Neural cell (in vitro differentiated cells): ENCODE measurements around the gene NUB1. TPM values are rescaled to one million over a fixed set of nuclear protein-coding genes. Genes with fewer than 3 reads are reported as not detected.
A peak's percentile ranks its signal among the peaks of the same experiment; 100 is the strongest.

Experiments
- H2AFZ ChIP-seq: fragments of 200-600, 300-800 bp; sonication (generic), shearing (Covaris generic); 2 replicates; pipeline ENCODE4 v1.6.0; 2014; ENCODE audit warnings: low read depth, mild to moderate bottlenecking, antibody characterized with exemption, low read length, moderate library complexity
- H3F3A ChIP-seq: fragments of 200-600 bp; shearing (Covaris generic); 2 replicates; pipeline ENCODE4 v1.6.1; 2016; ENCODE audit warnings: mild to moderate bottlenecking, moderate library complexity, mixed read lengths, antibody characterized with exemption, low read length; ENCODE audit not compliant: insufficient read depth, poor library complexity, severe bottlenecking
- H3K27ac ChIP-seq: fragments of 200-600, 300-800 bp; sonication (generic), shearing (Covaris generic); 2 replicates; pipeline ENCODE4 v1.5.1; 2014; ENCODE audit warnings: mild to moderate bottlenecking, low read length, moderate library complexity
- H3K27me3 ChIP-seq: fragments of 300-800, 200-600 bp; sonication (generic), shearing (Covaris generic); 2 replicates; pipeline ENCODE4 v1.6.0; 2014; ENCODE audit warnings: mild to moderate bottlenecking, low read depth, low read length, moderate library complexity; ENCODE audit not compliant: insufficient read depth
- H3K36me3 ChIP-seq: fragments of 300-800, 200-600 bp; sonication (generic), shearing (Covaris generic); 2 replicates; pipeline ENCODE4 v1.5.1; 2014; ENCODE audit warnings: mild to moderate bottlenecking, antibody characterized with exemption, low read length, moderate library complexity; ENCODE audit not compliant: insufficient read depth
- H3K4me2 ChIP-seq: fragments of 300-800, 200-600 bp; sonication (generic), shearing (Covaris generic); 2 replicates; pipeline ENCODE4 v1.6.0; 2014; ENCODE audit warnings: mild to moderate bottlenecking, low read length
- H3K4me3 ChIP-seq: fragments of 300-800, 200-600 bp; sonication (generic), shearing (Covaris generic); 2 replicates; pipeline ENCODE4 v1.5.1; 2014; ENCODE audit warnings: mild to moderate bottlenecking, low read length, moderate library complexity
- H3K79me2 ChIP-seq: fragments of 200-600 bp; shearing (Covaris generic); replicated peaks from 2 replicates; pipeline ENCODE4 v1.6.0; 2014; ENCODE audit warnings: mild to moderate bottlenecking, low read length, moderate library complexity; ENCODE audit not compliant: insufficient read depth
- H3K9ac ChIP-seq: fragments of 300-800, 200-600 bp; sonication (generic), shearing (Covaris generic); 2 replicates; pipeline ENCODE4 v1.6.1; 2016; ENCODE audit warnings: mild to moderate bottlenecking, low read length, mixed read lengths
- H3K9me2 ChIP-seq: fragments of 200-600 bp; shearing (Covaris generic); 2 replicates; pipeline ENCODE4 v1.6.1; 2016; ENCODE audit warnings: mild to moderate bottlenecking, low read length, mixed read lengths; ENCODE audit not compliant: insufficient read depth
- H3K9me3 ChIP-seq: fragments of 200-600, 300-800 bp; sonication (generic), shearing (Covaris generic); 2 replicates; pipeline ENCODE4 v1.6.1; 2016; ENCODE audit warnings: mild to moderate bottlenecking, mixed run types, low read length, moderate library complexity, mixed read lengths
- H4K20me1 ChIP-seq: fragments of 200-600 bp; shearing (Covaris generic); 2 replicates; pipeline ENCODE4 v1.6.1; 2016; ENCODE audit warnings: mild to moderate bottlenecking, mixed run types; ENCODE audit not compliant: insufficient read depth
- CTCF ChIP-seq: fragments of 450-650 bp; IDR thresholded peaks from 2 replicates; pipeline ENCODE4 v1.5.1; 2014; ENCODE audit warnings: antibody characterized with exemption, mild to moderate bottlenecking, moderate library complexity; ENCODE audit not compliant: poor library complexity, severe bottlenecking
- EP300 ChIP-seq: fragments of 450-650 bp; conservative IDR thresholded peaks from 2 replicates; pipeline ENCODE4 v1.6.1; 2014; ENCODE audit warnings: antibody characterized with exemption, mild to moderate bottlenecking, moderate library complexity; ENCODE audit not compliant: poor library complexity, severe bottlenecking
- EZH2 ChIP-seq: fragments of 200-600, 300-800 bp; shearing (Covaris generic), sonication (generic); IDR thresholded peaks from 2 replicates; pipeline ENCODE4 v1.6.1; 2014; ENCODE audit warnings: antibody characterized with exemption, low read length, borderline replicate concordance, mild to moderate bottlenecking; ENCODE audit not compliant: insufficient read depth, poor library complexity, severe bottlenecking
- MXI1 ChIP-seq: fragments of 450-650 bp; conservative IDR thresholded peaks from 2 replicates; pipeline ENCODE4 v1.6.1; 2014; ENCODE audit warnings: antibody characterized with exemption, mild to moderate bottlenecking; ENCODE audit not compliant: poor library complexity, severe bottlenecking
- POLR2AphosphoS5 ChIP-seq: IDR thresholded peaks from 2 replicates; pipeline ENCODE4 v1.6.1; 2012
- RAD21 ChIP-seq: fragments of 450-650 bp; conservative IDR thresholded peaks from 2 replicates; pipeline ENCODE4 v1.6.1; 2014; ENCODE audit warnings: antibody characterized with exemption, mild to moderate bottlenecking, moderate library complexity
- REST ChIP-seq: IDR thresholded peaks from 2 replicates; pipeline ENCODE4 v1.6.1; 2012; ENCODE audit warnings: borderline replicate concordance
- SMC3 ChIP-seq: fragments of 450-650 bp; conservative IDR thresholded peaks from 2 replicates; pipeline ENCODE4 v1.6.1; 2014; ENCODE audit warnings: antibody characterized with exemption, mild to moderate bottlenecking, moderate library complexity; ENCODE audit not compliant: poor library complexity
- TAF1 ChIP-seq: IDR thresholded peaks from 2 replicates; pipeline ENCODE4 v1.6.1; 2012; ENCODE audit warnings: low read depth
- polyA plus RNA-seq: library from polyadenylated mRNA; depleted of rRNA; stranded (reverse); fragments of >200 nt; gene quantifications from 2 replicates; pipeline ENCODE4 v1.2.3, GENCODE V29; 2014

The NUB1 gene
- polyA plus RNA-seq, 1 donor from 2014 or later, result 48.4 TPM

- peak overlapping the region; percentile 68 for H3K4me3 ChIP-seq
- H3K36me3 ChIP-seq, result peaks cover 6% of the 10 kb centered on the region
- no peaks in the 10 kb centered on the region for H3F3A ChIP-seq
- H2AFZ ChIP-seq, result no peak overlapping the region
- no peaks in the 10 kb centered on the region for H3K9me2 ChIP-seq
- H3K4me2 ChIP-seq, result peak overlapping the region; percentile 59
- TF ChIP-seq SMC3 (no peak), RAD21 (no peak), EZH2 (no peak), TAF1 (no peak), EP300 (no peak), MXI1 (no peak), POLR2AphosphoS5 (no peak), CTCF (no peak), REST (no peak)
- no peak overlapping the region for H3K9ac ChIP-seq
- no peak overlapping the region for H3K27ac ChIP-seq
- H3K79me2 ChIP-seq, result peaks cover 3% of the 10 kb centered on the region
- no peaks in the 10 kb centered on the region for H3K27me3 ChIP-seq
- H4K20me1 ChIP-seq, result no peaks in the 10 kb centered on the region
- H3K9me3 ChIP-seq, result no peaks in the 10 kb centered on the region
These were observed 1.2 kb downstream of the NUB1 start for GRCh38 chr7:151342811-151343210.

GRCh38 chr7:151343516-151343915 lies 1.9 kb downstream of the NUB1 start:
- H4K20me1 ChIP-seq, result no peaks in the 10 kb centered on the region
- no peaks in the 10 kb centered on the region for H3F3A ChIP-seq
- no peaks in the 10 kb centered on the region for H3K9me2 ChIP-seq
- H3K27ac ChIP-seq, result no peak overlapping the region
- H3K36me3 ChIP-seq, result peaks cover 6% of the 10 kb centered on the region
- peaks cover 3% of the 10 kb centered on the region for H3K79me2 ChIP-seq
- H3K4me2 ChIP-seq, result no peak overlapping the region
- TF ChIP-seq SMC3 (no peak), TAF1 (no peak), POLR2AphosphoS5 (no peak), CTCF (no peak), EZH2 (no peak), REST (no peak), RAD21 (no peak), MXI1 (no peak), EP300 (no peak)
- no peaks in the 10 kb centered on the region for H3K27me3 ChIP-seq
- no peak overlapping the region for H2AFZ ChIP-seq
- H3K4me3 ChIP-seq, result no peak overlapping the region
- no peaks in the 10 kb centered on the region for H3K9me3 ChIP-seq
- H3K9ac ChIP-seq, result no peak overlapping the region
